Lower leg skin (tissue), 3 donors: ENCODE data around the gene SLC25A22.

ENCODE experiments used
- POLR2A ChIP-seq, 2 donors: fragments of 450-650 bp; IDR thresholded peaks; one replicate each; pipeline ENCODE4 v1.6.1; 2016 to 2017; ENCODE audit warnings: antibody characterized with exemption in 2 of 2, mild to moderate bottlenecking in 1 of 2, moderate library complexity in 1 of 2
- TF ChIP-seq, protein P1 (sequence below), 3 donors: fragments of 450-650 bp; IDR thresholded peaks; one replicate each; pipeline ENCODE4 v1.5.1; 2016; ENCODE audit warnings: antibody characterized with exemption in 3 of 3, mild to moderate bottlenecking in 3 of 3, moderate library complexity in 2 of 3

DNA sequence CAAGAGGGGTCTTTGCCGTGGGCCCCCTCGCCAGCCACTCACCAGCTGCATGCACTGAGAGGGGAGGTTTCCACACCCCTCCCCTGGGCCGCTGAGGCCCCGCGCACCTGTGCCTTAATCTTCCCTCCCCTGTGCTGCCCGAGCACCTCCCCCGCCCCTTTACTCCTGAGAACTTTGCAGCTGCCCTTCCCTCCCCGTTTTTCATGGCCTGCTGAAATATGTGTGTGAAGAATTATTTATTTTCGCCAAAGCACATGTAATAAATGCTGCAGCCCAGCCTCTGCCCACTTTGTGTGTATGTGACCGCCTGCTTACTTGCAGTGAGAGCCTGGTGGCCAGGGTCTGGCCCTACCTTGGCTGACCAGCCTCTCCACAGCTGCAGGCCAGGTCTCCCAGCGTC, 26.9 kb upstream of the SLC25A22 start:
- TF ChIP-seq, protein P1, sequence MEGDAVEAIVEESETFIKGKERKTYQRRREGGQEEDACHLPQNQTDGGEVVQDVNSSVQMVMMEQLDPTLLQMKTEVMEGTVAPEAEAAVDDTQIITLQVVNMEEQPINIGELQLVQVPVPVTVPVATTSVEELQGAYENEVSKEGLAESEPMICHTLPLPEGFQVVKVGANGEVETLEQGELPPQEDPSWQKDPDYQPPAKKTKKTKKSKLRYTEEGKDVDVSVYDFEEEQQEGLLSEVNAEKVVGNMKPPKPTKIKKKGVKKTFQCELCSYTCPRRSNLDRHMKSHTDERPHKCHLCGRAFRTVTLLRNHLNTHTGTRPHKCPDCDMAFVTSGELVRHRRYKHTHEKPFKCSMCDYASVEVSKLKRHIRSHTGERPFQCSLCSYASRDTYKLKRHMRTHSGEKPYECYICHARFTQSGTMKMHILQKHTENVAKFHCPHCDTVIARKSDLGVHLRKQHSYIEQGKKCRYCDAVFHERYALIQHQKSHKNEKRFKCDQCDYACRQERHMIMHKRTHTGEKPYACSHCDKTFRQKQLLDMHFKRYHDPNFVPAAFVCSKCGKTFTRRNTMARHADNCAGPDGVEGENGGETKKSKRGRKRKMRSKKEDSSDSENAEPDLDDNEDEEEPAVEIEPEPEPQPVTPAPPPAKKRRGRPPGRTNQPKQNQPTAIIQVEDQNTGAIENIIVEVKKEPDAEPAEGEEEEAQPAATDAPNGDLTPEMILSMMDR (IDR thresholded peaks at IDR 0.05), result no peak
- TF ChIP-seq POLR2A (IDR thresholded peaks at IDR 0.05), result no peak
